ENCODE measurements around the gene KLHL41.
A peak's percentile ranks its signal among the peaks of the same experiment; 100 is the strongest.
"Not testable (repeated sequence)": the region's sequence is repeated elsewhere in the genome, so short reads cannot be mapped to it uniquely, and the experiment has no call there.

Gene KLHL41

DNA sequence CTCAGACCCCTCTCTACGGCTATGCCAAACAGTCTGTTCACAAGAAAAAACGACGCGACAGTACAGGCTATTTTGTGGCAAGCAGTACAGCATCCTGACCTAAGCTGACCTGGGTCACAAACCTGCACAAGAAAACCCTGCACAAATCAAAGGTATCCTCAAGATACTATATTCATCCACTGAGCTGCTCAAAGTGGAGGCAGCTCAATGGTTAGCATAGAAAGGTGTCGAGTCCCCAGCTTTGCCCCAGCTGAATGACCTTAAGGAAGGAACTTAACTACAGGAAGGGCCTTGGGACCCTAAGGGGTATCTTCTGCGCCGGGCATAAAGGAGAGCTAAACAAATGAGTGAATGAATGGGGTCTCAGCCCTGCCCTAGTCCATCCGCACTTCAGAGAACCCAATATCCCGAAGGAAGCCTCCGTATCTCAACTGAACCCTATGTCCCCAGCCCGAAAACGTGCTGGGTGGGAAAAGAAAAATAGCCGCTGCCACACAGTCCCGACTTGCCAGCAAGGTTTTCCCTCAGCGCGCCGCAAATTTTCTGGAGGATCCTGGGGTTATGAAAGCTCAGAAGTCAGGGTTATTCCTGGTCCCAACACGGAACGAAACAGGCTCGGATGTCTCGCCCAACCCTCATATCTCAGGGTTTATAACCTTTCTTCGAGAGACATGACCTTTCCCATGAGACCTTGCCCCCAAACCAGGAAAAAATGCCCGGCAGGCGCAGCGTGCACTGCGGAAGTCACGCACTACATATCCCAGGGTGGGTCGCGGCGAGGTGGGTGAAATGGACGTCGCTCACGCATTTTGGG lies 63.9 kb downstream of the KLHL41 start, which contains the start of gene FASTKD1:
Gene FASTKD1, minus strand, starts transcription at position 706 of the 814 bp plus-strand sequence. CDS start 1,836 bp downstream, outside the sequence.
- in situ Hi-C loops (cut with MboI; ENCODE audit: low sequenced_read_pairs, unreplicated experiment), result no loop called here
- DNase-seq (ENCODE audit: low spot score), result peak; percentile 87
- TF ChIP-seq, protein P1, sequence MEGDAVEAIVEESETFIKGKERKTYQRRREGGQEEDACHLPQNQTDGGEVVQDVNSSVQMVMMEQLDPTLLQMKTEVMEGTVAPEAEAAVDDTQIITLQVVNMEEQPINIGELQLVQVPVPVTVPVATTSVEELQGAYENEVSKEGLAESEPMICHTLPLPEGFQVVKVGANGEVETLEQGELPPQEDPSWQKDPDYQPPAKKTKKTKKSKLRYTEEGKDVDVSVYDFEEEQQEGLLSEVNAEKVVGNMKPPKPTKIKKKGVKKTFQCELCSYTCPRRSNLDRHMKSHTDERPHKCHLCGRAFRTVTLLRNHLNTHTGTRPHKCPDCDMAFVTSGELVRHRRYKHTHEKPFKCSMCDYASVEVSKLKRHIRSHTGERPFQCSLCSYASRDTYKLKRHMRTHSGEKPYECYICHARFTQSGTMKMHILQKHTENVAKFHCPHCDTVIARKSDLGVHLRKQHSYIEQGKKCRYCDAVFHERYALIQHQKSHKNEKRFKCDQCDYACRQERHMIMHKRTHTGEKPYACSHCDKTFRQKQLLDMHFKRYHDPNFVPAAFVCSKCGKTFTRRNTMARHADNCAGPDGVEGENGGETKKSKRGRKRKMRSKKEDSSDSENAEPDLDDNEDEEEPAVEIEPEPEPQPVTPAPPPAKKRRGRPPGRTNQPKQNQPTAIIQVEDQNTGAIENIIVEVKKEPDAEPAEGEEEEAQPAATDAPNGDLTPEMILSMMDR (IDR thresholded peaks at IDR 0.05; ENCODE audit: borderline replicate concordance, control extremely low read depth, extremely low read depth, insufficient read depth, missing control alignments), result no peak

DNA sequence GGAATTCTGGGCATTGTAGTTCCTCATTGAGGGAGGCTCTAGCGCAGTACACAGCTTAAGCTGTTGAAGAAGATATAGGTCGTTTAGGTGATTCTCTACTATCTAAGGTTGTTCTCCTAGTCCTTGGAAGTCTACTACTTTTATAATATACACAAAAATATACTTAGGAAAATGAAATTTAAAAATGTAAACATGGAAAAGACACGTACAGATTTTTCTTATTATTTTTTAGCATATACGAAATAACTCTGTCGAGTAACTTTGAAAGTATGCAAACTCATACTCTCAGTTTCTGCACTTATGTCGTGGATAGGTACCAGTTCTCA lies 64.4 kb downstream of the KLHL41 start:
- TF ChIP-seq, protein P1 (IDR thresholded peaks at IDR 0.05; ENCODE audit: borderline replicate concordance, control extremely low read depth, extremely low read depth, insufficient read depth, missing control alignments), result no peak
- no peak for DNase-seq (ENCODE audit: low spot score)
- in situ Hi-C loops (cut with MboI; ENCODE audit: low sequenced_read_pairs, unreplicated experiment), result no loop called here

DNA sequence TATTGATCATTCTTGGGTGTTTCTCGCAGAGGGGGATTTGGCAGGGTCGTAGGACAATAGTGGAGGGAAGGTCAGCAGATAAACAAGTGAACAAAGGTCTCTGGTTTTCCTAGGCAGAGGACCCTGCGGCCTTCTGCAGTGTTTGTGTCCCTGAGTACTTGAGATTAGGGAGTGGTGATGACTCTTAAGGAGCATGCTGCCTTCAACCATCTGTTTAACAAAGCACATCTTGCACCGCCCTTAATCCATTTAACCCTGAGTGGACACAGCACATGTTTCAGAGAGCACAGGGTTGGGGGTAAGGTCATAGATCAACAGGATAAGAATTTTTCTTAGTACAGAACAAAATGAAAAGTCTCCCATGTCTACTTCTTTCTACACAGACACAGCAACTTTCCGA lies 65.0 kb downstream of the KLHL41 start:
- DNase-seq (ENCODE audit: low spot score); in situ Hi-C loops (cut with MboI; ENCODE audit: low sequenced_read_pairs, unreplicated experiment): not testable (repeated sequence)

DNA sequence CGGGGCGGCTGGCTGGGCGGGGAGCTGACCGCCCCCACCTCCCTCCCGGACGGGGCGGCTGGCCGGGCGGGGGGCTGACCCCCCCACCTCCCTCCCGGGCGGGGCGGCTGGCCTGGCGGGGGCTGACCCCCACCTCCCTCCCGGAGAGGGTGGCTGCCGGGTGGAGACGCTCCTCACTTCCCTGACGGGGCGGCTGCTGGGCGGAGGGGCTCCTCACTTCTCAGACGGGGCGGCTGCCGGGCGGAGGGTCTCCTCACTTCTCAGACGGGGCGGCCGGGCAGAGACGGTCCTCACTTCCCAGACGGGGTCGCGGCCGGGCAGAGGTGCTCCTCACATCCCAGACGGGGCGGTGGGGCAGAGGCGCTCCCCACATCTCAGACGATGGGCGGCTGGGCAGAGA lies 65.8 kb downstream of the KLHL41 start:
- DNase-seq (ENCODE audit: low spot score); in situ Hi-C loops (cut with MboI; ENCODE audit: low sequenced_read_pairs, unreplicated experiment): not testable (repeated sequence)
